NK-92 (cell line): ENCODE results near the gene DPP10.
"Not testable (repeated sequence)": the region's sequence is repeated elsewhere in the genome, so short reads cannot be mapped to it uniquely, and the experiment has no call there.

Experiments used
- DNase-seq: peaks from one replicate; lab custom pipeline; 2025; ENCODE audit not compliant: unreplicated experiment; lab: John Stamatoyannopoulos, UW

DPP10 gene

DNA sequence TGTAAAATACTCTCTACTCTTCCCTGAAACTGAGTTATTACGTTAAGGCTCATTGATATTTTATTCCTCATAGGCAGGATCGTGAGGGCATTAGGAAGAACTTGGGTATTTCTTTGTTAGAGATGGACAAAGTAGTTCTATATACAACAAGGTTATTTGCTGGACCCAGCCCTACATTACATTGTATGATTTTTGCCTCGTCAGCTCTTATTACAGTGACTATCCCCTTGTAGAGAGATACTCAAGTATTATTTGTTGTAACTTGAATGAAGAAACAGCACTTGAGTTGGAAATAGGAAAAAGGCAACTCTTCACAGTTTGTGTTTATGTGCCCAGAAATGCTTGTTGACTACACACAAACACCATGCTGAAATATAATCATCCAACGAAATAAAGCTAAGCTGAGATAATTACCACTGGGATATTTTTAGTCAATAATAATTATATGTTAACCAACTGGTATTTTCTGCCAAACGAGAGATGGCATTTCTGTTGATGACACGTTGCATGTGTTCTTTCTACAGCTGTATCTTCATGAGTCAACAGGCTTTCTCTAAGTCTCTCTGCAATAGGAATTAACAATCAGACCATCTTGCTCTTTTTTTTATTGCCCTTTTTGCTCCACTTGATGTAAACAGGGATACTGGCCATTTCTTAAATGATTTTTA, 947.6 kb downstream of the DPP10 start:
- no peak for DNase-seq

DNA sequence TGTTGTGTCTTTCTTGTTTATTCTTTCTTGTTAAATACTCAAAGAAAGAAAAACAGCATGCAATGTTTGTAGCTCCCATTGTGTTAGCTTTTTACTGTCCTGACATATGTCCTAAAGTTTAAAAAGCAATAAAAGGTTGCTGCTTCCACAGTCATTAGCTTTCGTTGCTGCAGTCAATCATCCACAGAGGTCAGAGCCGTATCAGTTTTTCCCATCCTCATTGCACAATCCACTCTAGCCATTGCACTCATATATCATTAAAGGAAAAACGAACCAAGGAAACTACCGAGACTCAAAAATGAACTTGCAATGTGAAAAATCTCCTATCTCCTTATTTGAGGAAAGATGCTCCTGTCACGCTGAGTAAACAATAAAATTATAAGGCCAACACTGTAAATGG, 954.1 kb downstream of the DPP10 start:
- DNase-seq, result no peak

DNA sequence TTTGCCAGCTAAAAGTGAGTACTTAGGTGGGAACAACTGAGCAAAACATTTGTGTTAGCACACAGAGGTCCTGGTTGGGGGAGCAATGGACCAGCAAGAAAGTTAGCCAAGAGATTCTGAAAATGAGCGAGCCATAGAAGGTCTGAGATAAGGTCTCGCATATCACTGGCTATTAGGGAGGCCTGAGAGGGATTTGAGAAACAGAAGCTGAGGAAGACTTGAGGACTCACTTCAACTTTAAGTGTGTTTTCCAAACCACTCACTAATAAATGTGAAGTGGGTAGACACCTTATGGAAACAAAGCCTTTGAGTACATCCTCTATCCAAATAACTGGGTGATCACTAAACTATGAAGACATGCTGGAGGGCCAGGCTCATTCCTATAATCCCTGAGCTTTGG, 958.5 kb downstream of the DPP10 start:
- no peak for DNase-seq

DNA sequence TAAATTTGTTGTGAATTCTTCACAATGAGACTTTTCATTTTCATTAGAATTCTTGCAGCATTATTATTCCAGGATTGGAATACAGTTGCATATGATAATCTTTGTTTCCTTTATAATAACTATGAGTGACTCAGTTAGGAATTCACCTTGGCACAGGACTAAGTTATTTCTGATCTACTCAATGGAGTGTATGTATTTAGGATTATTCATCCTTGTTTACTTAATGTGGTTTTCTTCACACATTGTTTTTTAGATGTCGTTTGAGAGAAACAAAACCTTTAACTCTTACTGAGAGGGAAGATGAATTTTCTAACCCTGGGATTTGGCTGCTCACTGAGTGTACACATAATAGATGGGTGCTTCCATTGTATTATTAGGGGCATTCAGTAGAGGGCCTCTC, 970.1 kb downstream of the DPP10 start:
- DNase-seq, result no peak

DNA sequence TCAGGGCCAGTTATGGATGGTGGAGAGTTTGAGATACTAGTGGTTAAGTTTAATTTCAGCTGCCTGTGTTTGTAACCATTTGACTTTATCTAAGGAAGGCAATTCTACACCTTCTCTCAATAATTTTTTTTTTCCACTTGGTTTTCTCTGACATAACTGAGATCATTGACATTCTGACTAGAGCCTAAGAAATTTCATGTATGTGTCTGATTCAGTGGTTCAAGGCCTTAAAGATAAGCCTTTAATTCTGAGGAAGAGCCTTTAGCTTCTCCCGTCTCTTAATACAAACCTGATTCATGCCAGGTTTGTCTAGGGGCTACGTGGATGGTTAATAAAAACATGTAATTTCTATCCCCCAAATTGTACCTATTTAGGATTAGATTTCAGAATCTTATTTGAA, 971.4 kb downstream of the DPP10 start:
- no peak for DNase-seq

DNA sequence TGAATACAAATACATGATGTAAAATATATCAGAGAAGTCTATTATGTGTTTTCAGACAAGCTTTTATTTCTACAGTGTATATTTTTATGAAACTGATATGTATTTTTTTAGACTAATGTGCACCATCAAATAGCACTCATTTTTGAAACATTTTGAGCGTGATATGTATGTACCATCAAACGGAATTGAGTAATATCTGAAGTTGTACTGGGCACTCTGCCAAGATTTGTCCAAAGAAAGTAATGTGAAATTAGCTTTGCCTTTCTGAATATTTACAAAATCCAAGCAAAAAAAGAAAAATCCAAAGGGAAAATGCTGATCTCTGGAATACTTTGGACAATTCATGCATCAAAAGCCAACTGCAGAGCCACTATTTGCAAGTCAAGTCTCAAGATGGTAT, 972.0 kb downstream of the DPP10 start:
- DNase-seq, result no peak

DNA sequence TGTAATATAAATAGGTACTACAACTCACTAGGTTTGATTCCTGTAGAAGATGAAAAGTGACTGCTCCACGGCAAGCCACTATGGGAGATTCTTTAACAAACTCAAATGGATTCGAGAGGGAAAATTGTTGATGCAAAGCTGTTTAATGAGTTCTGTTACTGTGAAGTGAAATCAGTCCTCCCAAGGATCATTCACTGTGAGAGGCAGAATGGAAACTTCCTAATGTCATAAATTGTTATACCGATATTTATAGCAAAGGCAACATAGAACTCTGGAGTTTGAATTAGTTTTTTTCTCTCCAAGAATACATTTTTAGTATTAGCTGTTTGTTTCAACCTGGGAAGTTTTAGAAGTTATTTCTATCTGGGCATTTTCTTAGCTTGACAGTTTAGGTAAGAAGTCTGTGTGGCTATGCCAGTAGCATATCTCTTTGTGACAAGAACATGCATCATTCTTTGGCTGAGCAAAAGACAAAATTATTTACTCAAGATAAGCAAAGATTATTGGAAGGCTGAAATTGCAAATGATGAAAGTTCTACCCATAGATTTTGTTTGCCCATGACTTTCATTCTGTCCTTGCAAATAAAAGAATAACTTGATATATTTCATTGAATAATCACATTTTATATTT, 979.7 kb downstream of the DPP10 start:
- no peak for DNase-seq

DNA sequence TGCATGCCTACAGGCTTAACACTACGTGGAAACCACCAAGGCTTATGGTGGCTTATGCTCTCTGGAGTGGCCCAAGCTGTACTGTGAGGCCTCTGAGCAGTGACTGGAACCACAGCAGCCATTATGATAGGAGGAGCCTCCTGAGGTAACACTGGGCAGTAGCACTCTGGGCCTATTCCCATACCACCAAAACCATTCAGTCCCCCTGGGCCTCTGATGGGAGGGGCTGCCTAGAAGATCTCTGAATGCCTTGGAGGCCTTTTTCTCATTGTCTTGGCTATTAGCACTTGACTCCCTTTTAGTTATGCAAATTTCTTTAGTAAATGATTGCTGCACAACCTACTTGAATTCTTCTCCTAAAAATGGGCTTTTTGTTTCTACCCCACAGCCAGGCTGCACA, 985.0 kb downstream of the DPP10 start:
- DNase-seq, result no peak

DNA sequence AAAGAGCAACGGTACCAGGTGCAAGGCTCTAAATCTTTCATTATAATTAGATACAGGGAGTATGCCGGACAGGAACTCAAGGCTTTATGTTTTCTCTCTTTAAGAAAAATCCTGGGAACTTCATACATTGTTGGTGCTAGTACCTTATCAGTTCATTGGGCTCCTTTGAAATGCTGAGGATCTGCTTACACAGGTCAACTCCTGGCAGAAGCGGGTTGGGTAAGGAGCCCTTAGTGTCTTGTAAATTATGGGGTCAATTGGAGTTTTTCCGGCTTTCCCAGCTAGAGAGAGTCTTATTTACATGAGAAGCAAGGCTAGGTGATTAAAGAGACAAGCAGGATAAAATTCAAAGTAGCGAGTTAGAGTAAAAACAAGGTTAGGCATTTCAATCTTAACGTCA, 998.3 kb downstream of the DPP10 start:
- not testable (repeated sequence) for DNase-seq

DNA sequence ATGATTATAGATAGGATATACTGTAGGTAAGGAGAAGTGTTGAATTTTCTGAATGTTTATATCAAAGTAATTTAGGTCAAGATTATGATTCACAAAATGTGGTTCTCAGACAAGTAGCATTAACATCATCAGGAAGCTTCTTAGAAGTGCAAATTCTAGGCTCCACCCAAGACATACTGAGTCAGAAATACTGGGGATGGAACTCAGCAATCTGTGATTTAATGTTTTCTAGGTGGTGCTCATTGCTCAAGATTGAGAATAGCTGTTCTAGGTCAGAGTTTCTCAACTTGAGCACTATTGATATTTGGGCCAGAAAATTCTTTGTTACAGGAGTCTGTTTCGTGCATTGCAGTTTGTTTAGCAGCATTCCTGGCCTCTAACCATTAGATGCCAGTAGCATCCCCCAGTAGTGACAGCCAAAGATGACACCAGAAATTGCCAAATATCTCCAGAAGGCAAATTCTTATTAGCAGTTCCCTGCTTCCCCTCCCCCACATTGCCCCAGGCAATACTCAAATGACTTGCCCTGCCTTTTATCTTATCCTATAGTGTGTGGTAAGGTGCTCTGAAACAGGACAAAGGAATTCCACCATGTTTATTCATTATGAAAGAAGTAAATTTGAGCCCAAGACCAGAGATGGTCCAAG, 1001.2 kb downstream of the DPP10 start:
- no peak for DNase-seq

DNA sequence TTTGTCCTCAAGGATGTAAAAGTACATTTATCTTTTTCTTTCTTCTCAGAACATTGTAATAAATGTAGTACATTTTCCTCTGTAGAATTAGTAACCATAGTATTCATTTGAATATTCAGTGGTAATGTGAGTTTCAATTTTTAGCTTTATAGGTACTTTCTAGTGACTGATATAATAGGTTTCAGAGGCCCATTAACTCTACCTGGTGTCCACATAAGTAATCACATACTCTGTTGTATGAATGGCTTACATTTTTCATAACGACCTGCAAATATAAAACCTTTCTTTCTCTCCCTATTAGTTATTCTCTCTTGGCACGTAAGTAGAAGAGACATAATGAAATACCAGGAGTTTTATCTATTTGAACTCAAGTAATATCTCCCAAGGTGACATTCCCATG, 1017.6 kb downstream of the DPP10 start:
- DNase-seq, result no peak

DNA sequence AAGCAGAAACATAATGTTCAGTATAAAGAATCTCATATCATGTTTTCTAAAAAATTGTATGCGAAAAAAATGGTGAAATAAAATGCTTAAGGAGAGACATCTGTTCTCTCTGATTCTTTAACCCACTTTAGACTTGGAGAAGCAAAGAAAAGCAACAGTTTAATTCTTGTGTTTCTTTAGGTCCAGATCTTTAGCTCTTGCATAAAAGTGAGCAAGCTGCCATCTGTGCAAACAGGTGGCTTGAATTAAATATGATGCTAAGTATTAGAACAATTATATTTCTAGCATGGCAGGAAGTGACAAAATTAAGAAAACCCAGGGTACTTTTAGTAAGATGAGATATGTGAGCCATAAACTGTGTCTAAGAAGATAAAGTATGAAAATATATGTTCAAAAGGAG, 1038.3 kb downstream of the DPP10 start:
- no peak for DNase-seq

DNA sequence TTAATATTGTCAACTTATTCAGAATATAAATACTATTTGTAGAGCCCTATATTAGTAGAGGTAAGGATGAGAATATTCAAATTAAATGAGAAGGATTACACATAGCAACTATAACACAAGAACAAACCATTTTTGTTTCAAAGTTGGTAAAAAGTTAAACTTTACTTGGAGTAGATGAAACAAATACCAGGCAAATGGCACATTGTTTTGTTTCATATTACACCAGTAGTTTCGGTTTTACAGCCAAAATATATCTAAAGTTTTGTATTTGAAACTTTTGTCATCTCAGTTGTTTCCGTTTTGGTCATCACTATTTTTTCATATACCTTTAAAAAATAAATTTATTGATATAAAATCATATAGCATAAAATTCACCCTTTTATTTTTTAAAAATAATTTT, 1039.4 kb downstream of the DPP10 start:
- DNase-seq, result no peak

DNA sequence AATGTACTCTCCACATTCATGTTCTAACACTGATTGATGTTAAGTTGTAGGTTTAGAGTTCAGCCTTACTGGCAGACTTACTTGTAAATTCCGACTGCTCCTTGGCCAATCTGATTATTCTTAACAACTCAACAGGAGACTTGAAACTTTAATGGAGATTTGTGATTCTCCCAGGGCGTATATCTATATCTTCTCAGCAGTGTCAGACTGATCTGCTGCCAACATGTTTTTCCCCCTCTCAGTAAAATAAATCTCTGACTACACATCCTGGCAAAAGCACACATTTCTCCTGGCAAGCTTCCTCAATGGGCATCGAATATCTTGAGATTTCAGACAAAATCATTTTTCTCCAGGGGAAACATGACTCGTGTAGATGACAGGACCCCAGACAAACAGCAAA, 1041.2 kb downstream of the DPP10 start:
- no peak for DNase-seq

DNA sequence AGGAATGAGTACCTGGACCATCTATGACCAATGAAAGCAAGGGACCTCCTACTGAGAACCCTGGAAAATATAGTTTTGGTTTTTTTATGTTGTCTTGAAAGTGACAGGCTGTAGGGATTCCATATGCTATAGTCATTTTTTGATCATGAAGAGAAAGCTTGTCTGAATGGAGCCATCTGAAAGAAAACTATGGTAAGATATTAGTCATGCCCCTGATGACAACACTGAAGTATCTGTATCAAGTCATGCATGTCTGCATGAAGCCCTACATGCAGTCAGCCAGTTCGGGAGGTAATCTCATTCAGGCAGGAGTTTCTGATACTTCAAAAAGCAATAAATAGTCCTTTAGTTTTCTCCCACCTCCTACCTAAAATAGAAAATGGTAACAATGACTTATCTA, 1042.0 kb downstream of the DPP10 start:
- DNase-seq, result no peak

DNA sequence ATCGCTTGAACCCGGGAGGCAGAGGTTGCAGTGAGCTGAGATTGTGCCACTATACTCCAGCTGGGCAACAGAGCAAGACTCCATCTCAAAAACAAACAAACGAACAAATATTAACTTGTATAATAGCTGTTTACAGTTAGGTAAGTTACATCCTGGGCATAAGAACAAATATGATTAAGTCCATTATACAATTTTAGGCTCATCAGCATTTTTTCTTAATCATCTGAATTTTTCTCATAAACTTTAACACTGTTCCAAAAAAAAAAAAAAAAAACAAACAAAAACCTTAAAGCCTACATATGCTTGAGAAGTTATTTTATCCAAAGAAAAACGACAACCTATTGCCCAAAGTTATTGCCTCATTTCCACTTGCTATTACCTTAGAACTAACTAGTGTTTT, 1042.5 kb downstream of the DPP10 start:
- DNase-seq, result no peak

DNA sequence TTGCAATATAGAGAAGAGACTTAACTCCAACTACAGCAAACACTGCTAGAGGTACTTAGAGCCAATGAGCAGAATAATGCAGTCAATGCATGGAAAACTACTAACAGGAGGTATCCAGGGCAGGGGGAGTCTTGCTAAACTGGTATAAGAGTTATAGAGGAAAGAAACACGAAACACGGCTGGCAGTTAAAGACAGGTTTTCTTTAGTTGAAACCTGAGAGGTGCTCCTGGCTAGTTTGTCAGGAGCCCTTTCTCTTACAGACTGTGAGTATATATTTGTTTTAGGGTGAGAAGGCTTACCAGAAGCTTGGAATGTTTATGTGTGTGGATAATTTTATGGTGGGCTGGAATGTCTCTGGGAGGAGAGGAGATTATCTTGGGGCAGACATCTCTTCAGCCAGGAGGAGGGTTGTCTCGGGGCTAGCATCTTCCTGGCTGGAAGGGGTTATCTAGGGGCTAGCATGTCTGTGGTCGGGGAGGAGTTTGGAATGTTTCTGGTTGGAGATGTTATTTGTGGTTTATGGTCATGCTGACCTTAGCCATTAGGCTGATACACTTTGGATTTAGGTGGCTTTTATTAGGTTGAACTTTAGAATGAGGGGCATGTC, 1048.8 kb downstream of the DPP10 start:
- no peak for DNase-seq

DNA sequence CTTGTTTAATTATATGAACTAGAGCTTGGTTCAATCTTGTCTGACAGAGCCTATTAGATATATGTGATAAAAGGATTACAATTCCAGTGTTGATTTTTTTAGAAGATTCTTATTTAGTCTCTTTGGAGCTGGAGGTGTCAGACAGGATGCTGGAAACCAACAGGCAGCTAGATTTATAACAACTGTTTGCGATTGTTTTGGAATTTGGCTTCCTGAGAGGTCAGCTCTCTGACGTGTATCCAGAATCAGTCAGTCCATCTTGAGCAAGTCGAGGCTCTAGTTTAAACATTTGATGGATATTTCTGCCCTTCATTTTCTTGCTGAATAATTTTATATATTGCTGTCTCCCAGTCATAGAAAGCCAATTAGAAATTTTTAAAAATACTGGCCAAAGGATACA, 1062.9 kb downstream of the DPP10 start:
- no peak for DNase-seq

DNA sequence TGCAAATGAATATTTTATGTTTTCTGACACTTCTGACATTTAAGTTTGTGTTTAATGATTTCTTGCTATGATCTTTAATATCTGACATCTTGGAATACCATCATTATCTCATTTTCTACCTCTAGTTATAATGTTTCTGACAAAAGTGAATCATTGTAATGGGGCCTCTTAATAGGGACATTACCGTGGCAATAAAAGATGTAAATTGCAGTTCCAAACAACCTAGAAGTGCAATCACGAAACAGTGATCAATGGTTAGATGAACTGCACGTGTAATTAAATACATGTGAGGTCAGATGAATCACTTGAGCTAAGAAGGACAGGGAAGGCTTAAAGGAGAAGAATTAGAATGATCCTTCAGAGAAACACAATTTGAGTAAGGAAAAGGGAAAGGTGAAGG, 1078.3 kb downstream of the DPP10 start:
- DNase-seq, result no peak

DNA sequence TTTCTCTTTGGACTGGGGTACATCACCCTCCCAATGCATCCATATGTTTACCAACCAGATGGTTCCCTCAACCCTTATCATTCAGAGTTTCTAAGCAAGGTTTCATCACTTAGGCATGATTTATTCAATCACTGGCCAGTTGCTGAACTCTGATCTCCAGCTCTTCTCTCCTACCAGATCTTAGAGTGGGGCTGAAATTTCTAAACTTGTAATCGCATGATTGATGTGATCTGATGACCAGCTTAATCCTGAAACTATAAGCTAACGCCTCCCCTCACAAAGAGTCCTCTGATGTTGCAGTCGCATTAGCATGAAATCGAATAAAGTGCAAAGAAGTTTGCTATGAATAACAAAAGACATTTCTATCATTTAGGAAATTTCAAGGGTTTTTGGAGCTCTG, 1082.0 kb downstream of the DPP10 start:
- no peak for DNase-seq

DNA sequence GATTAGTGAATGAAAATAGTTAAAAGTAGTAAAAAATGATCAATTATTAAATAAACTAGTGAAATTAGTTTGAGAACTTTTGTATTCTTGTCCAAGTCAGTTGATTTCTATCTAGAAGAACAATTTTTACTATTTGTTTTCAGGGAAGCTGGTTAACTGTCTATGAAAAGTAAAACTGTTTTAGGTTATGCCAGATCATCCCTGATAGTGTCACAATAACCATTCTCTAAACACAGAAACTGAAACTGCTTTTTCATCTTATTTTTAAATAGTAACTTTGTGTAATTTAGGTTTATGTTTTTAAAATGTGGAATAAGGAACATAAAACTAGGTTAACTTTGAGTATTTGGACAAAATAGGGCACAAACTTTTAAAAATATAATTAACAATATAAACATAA, 1087.2 kb downstream of the DPP10 start:
- no peak for DNase-seq

DNA sequence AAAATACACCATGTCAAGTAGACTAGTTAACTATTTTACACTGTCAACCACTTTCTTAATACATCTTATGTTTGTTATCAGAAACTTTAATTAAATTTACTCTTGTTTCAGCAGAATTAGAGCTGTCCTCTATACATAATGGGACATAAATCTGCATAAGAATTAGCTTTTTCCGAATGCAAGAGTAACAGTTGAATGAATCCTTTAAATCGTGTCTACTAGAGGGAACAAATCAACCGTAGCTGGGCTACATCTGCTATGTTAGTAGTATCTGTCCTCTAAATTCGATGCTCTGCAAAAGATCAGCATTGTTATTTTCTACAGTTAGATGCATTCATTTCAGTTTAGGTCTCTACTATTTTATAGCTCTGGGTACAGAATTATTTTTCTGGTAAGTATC, 1090.6 kb downstream of the DPP10 start:
- no peak for DNase-seq
